Neural cell (in vitro differentiated cells): ENCODE results near the gene TUBG1. TPM values are rescaled to one million over a fixed set of nuclear protein-coding genes. Genes with fewer than 3 reads are reported as not detected.
A peak's percentile ranks its signal among the peaks of the same experiment; 100 is the strongest.

Experiments
- H2AFZ ChIP-seq: fragments of 200-600, 300-800 bp; sonication (generic), shearing (Covaris generic); 2 replicates; pipeline ENCODE4 v1.6.0; 2014; ENCODE audit warnings: low read depth, mild to moderate bottlenecking, antibody characterized with exemption, low read length, moderate library complexity
- H3F3A ChIP-seq: fragments of 200-600 bp; shearing (Covaris generic); 2 replicates; pipeline ENCODE4 v1.6.1; 2016; ENCODE audit warnings: mild to moderate bottlenecking, moderate library complexity, mixed read lengths, antibody characterized with exemption, low read length; ENCODE audit not compliant: insufficient read depth, poor library complexity, severe bottlenecking
- H3K27ac ChIP-seq: fragments of 200-600, 300-800 bp; sonication (generic), shearing (Covaris generic); 2 replicates; pipeline ENCODE4 v1.5.1; 2014; ENCODE audit warnings: mild to moderate bottlenecking, low read length, moderate library complexity
- H3K27me3 ChIP-seq: fragments of 300-800, 200-600 bp; sonication (generic), shearing (Covaris generic); 2 replicates; pipeline ENCODE4 v1.6.0; 2014; ENCODE audit warnings: mild to moderate bottlenecking, low read depth, low read length, moderate library complexity; ENCODE audit not compliant: insufficient read depth
- H3K36me3 ChIP-seq: fragments of 300-800, 200-600 bp; sonication (generic), shearing (Covaris generic); 2 replicates; pipeline ENCODE4 v1.5.1; 2014; ENCODE audit warnings: mild to moderate bottlenecking, antibody characterized with exemption, low read length, moderate library complexity; ENCODE audit not compliant: insufficient read depth
- H3K4me2 ChIP-seq: fragments of 300-800, 200-600 bp; sonication (generic), shearing (Covaris generic); 2 replicates; pipeline ENCODE4 v1.6.0; 2014; ENCODE audit warnings: mild to moderate bottlenecking, low read length
- H3K4me3 ChIP-seq: fragments of 300-800, 200-600 bp; sonication (generic), shearing (Covaris generic); 2 replicates; pipeline ENCODE4 v1.5.1; 2014; ENCODE audit warnings: mild to moderate bottlenecking, low read length, moderate library complexity
- H3K79me2 ChIP-seq: fragments of 200-600 bp; shearing (Covaris generic); replicated peaks from 2 replicates; pipeline ENCODE4 v1.6.0; 2014; ENCODE audit warnings: mild to moderate bottlenecking, low read length, moderate library complexity; ENCODE audit not compliant: insufficient read depth
- H3K9ac ChIP-seq: fragments of 300-800, 200-600 bp; sonication (generic), shearing (Covaris generic); 2 replicates; pipeline ENCODE4 v1.6.1; 2016; ENCODE audit warnings: mild to moderate bottlenecking, low read length, mixed read lengths
- H3K9me2 ChIP-seq: fragments of 200-600 bp; shearing (Covaris generic); 2 replicates; pipeline ENCODE4 v1.6.1; 2016; ENCODE audit warnings: mild to moderate bottlenecking, low read length, mixed read lengths; ENCODE audit not compliant: insufficient read depth
- H3K9me3 ChIP-seq: fragments of 200-600, 300-800 bp; sonication (generic), shearing (Covaris generic); 2 replicates; pipeline ENCODE4 v1.6.1; 2016; ENCODE audit warnings: mild to moderate bottlenecking, mixed run types, low read length, moderate library complexity, mixed read lengths
- H4K20me1 ChIP-seq: fragments of 200-600 bp; shearing (Covaris generic); 2 replicates; pipeline ENCODE4 v1.6.1; 2016; ENCODE audit warnings: mild to moderate bottlenecking, mixed run types; ENCODE audit not compliant: insufficient read depth
- EP300 ChIP-seq: fragments of 450-650 bp; conservative IDR thresholded peaks from 2 replicates; pipeline ENCODE4 v1.6.1; 2014; ENCODE audit warnings: antibody characterized with exemption, mild to moderate bottlenecking, moderate library complexity; ENCODE audit not compliant: poor library complexity, severe bottlenecking
- EZH2 ChIP-seq: fragments of 200-600, 300-800 bp; shearing (Covaris generic), sonication (generic); IDR thresholded peaks from 2 replicates; pipeline ENCODE4 v1.6.1; 2014; ENCODE audit warnings: antibody characterized with exemption, low read length, borderline replicate concordance, mild to moderate bottlenecking; ENCODE audit not compliant: insufficient read depth, poor library complexity, severe bottlenecking
- MXI1 ChIP-seq: fragments of 450-650 bp; conservative IDR thresholded peaks from 2 replicates; pipeline ENCODE4 v1.6.1; 2014; ENCODE audit warnings: antibody characterized with exemption, mild to moderate bottlenecking; ENCODE audit not compliant: poor library complexity, severe bottlenecking
- POLR2AphosphoS5 ChIP-seq: IDR thresholded peaks from 2 replicates; pipeline ENCODE4 v1.6.1; 2012
- RAD21 ChIP-seq: fragments of 450-650 bp; conservative IDR thresholded peaks from 2 replicates; pipeline ENCODE4 v1.6.1; 2014; ENCODE audit warnings: antibody characterized with exemption, mild to moderate bottlenecking, moderate library complexity
- REST ChIP-seq: IDR thresholded peaks from 2 replicates; pipeline ENCODE4 v1.6.1; 2012; ENCODE audit warnings: borderline replicate concordance
- SMC3 ChIP-seq: fragments of 450-650 bp; conservative IDR thresholded peaks from 2 replicates; pipeline ENCODE4 v1.6.1; 2014; ENCODE audit warnings: antibody characterized with exemption, mild to moderate bottlenecking, moderate library complexity; ENCODE audit not compliant: poor library complexity
- TAF1 ChIP-seq: IDR thresholded peaks from 2 replicates; pipeline ENCODE4 v1.6.1; 2012; ENCODE audit warnings: low read depth
- polyA plus RNA-seq: library from polyadenylated mRNA; depleted of rRNA; stranded (reverse); fragments of >200 nt; gene quantifications from 2 replicates; pipeline ENCODE4 v1.2.3, GENCODE V29; 2014
- TF ChIP-seq, protein P1 (sequence below): fragments of 450-650 bp; IDR thresholded peaks from 2 replicates; pipeline ENCODE4 v1.5.1; 2014; ENCODE audit warnings: antibody characterized with exemption, mild to moderate bottlenecking, moderate library complexity; ENCODE audit not compliant: poor library complexity, severe bottlenecking

Gene TUBG1
- polyA plus RNA-seq, 1 donor from 2014 or later: 14.2 TPM

DNA sequence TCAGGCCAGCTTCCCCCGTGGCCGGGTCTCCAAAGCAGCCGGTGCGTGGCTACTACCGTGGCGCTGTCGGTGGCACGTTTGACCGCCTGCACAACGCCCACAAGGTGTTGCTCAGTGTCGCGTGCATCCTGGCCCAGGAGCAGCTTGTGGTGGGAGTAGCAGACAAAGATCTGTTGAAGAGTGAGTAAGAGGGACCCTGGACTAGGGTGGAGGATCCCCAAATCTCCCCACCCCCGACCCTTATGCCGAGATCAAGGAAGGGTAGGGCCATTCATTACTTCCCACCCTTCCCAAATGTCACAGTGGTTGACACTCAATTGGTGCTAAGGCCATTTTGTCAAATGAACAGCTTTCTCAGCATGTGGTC lies 46.4 kb upstream of the TUBG1 start:
- peaks cover 16% of the 10 kb centered on the region for H3K79me2 ChIP-seq
- H3K27ac ChIP-seq: no peak overlapping the region

GRCh38 chr17:42563543-42563942 lies 45.9 kb upstream of the TUBG1 start:
- Histone ChIP-seq H3F3A (no peaks in the 10 kb centered on the region), H3K9me3 (no peaks in the 10 kb centered on the region), H3K79me2 (peaks cover 16% of the 10 kb centered on the region), H3K4me2 (no peak overlapping the region), H3K9ac (no peak overlapping the region), H4K20me1 (no peaks in the 10 kb centered on the region), H3K4me3 (peak overlapping the region; percentile 93), H3K36me3 (no peaks in the 10 kb centered on the region), H3K27ac (no peak overlapping the region), H3K9me2 (no peaks in the 10 kb centered on the region), H2AFZ (no peak overlapping the region), H3K27me3 (no peaks in the 10 kb centered on the region)
- TF ChIP-seq, protein P1, sequence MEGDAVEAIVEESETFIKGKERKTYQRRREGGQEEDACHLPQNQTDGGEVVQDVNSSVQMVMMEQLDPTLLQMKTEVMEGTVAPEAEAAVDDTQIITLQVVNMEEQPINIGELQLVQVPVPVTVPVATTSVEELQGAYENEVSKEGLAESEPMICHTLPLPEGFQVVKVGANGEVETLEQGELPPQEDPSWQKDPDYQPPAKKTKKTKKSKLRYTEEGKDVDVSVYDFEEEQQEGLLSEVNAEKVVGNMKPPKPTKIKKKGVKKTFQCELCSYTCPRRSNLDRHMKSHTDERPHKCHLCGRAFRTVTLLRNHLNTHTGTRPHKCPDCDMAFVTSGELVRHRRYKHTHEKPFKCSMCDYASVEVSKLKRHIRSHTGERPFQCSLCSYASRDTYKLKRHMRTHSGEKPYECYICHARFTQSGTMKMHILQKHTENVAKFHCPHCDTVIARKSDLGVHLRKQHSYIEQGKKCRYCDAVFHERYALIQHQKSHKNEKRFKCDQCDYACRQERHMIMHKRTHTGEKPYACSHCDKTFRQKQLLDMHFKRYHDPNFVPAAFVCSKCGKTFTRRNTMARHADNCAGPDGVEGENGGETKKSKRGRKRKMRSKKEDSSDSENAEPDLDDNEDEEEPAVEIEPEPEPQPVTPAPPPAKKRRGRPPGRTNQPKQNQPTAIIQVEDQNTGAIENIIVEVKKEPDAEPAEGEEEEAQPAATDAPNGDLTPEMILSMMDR: no peak
- TF ChIP-seq EP300 (no peak), POLR2AphosphoS5 (no peak), TAF1 (no peak), RAD21 (no peak), EZH2 (no peak), MXI1 (no peak), SMC3 (no peak)

More for the DNA sequence above, 46.4 kb upstream of the TUBG1 start:
- peak overlapping the region; percentile 84 for H3K9ac ChIP-seq
- TF ChIP-seq REST (no peak), MXI1 (no peak), EP300 (no peak), TAF1 (no peak), SMC3 (no peak), EZH2 (no peak), POLR2AphosphoS5 (no peak), RAD21 (no peak)
- TF ChIP-seq, protein P1: no peak
- no peak overlapping the region for H2AFZ ChIP-seq
- H3K36me3 ChIP-seq: no peaks in the 10 kb centered on the region
- H3K9me2 ChIP-seq: no peaks in the 10 kb centered on the region
- H3K4me2 ChIP-seq: peak overlapping the region; percentile 76
- no peaks in the 10 kb centered on the region for H4K20me1 ChIP-seq
- no peaks in the 10 kb centered on the region for H3F3A ChIP-seq
- H3K4me3 ChIP-seq: peak overlapping the region; percentile 93
- no peaks in the 10 kb centered on the region for H3K27me3 ChIP-seq
- no peaks in the 10 kb centered on the region for H3K9me3 ChIP-seq
